Transverse colon (tissue), 4 donors: ENCODE results near the gene GDF11. TPM values are rescaled to one million over a fixed set of nuclear protein-coding genes. Genes with fewer than 3 reads are reported as not detected.

Experiments used
- DNase-seq: peaks from one replicate; pipeline ENCODE4 v3.0.0-alpha.2; 2019
- H3K27ac ChIP-seq, 4 donors: fragments of 200-600 bp; sonication (generic); 2 replicates each; pipeline ENCODE4 v1.5.1; 2016 to 2018; ENCODE audit warnings: inconsistent platforms in 4 of 4
- H3K27me3 ChIP-seq: fragments of 200-600 bp; sonication (generic); 2 replicates; pipeline ENCODE4 v1.5.1; 2017; ENCODE audit warnings: inconsistent platforms
- H3K36me3 ChIP-seq, 4 donors: fragments of 200-600 bp; sonication (generic); 2 replicates each; pipeline ENCODE4 v1.5.1; 2017 to 2019; ENCODE audit warnings: inconsistent platforms in 4 of 4
- H3K4me1 ChIP-seq, 4 donors: fragments of 200-600 bp; sonication (generic); 2 replicates each; pipeline ENCODE4 v1.5.1; 2017 to 2020; ENCODE audit warnings: inconsistent platforms in 4 of 4
- H3K4me3 ChIP-seq, 4 donors: fragments of 200-600 bp; sonication (generic); 1 replicate in 1 of 4; 2 replicates in 3 of 4; pipeline versions ENCODE4 v1.5.1 to v1.6.1; 2017 to 2019; ENCODE audit warnings: inconsistent platforms in 4 of 4
- H3K9me3 ChIP-seq, 2 donors: fragments of 200-600 bp; sonication (generic); 2 replicates each; pipeline ENCODE4 v1.5.1; 2017 to 2019; ENCODE audit warnings: inconsistent platforms in 2 of 2
- EP300 ChIP-seq: sonication (generic); formaldehyde crosslinking; IDR thresholded peaks from one replicate; pipeline ENCODE4 v1.6.1; 2017; ENCODE audit warnings: antibody characterized with exemption, low read depth
- POLR2A ChIP-seq: fragments of 450-650 bp; IDR thresholded peaks from one replicate; pipeline ENCODE4 v1.6.1; 2016; ENCODE audit warnings: antibody characterized with exemption, mild to moderate bottlenecking, moderate library complexity
- POLR2AphosphoS5 ChIP-seq, 3 donors: sonication (generic); formaldehyde crosslinking; IDR thresholded peaks; one replicate each; pipeline ENCODE4 v1.6.1; 2016; ENCODE audit warnings: antibody characterized with exemption in 3 of 3
- WGBS, 2 donors: methylation state at CpG; one replicate each; pipeline ENCODE4 v1.1.5; 2018; ENCODE audit warnings: low coverage in 1 of 2; 5-methylcytosine and 5-hydroxymethylcytosine counted together
- in situ Hi-C, 4 donors: fragments of 200-750 bp; cut with MboI; loops; one replicate each; pipeline versions ENCODE4 v1.15.0 to v1.15.1; 2017; ENCODE audit warnings: low sequenced_read_pairs in 3 of 4, low pct_ligation_motif_present in 1 of 4, low pct_unique_long_range_greater_than_20kb in 1 of 4
- intact Hi-C: fragments of 100-400 bp; cut with DNase I; formaldehyde crosslinking; loops from one replicate; pipeline ENCODE4 v1.15.1; 2023; ENCODE audit warnings: low total_unique reads
- total RNA-seq, 4 donors: library from RNA; depleted of rRNA; stranded (reverse); fragments of >200 nt; gene quantifications; one replicate each; pipeline ENCODE4 v1.1.0, GENCODE V29; 2016
- TF ChIP-seq, protein P1 (sequence below), 5 experiments: fragments of 200-600 bp in 3 of 5; fragments of 450-650 bp in 2 of 5; sonication (generic) in 3 of 5; IDR thresholded peaks; 1 replicate in 2 of 5; 2 replicates in 3 of 5; pipeline ENCODE4 v1.5.1; 2016 to 2017; ENCODE audit warnings: antibody characterized with exemption in 5 of 5, inconsistent platforms in 3 of 5, mild to moderate bottlenecking in 2 of 5, moderate library complexity in 1 of 5

The GDF11 gene
- total RNA-seq, 4 donors from 2014 or later = 0.37 to 1.7 (median 0.60) TPM

DNA sequence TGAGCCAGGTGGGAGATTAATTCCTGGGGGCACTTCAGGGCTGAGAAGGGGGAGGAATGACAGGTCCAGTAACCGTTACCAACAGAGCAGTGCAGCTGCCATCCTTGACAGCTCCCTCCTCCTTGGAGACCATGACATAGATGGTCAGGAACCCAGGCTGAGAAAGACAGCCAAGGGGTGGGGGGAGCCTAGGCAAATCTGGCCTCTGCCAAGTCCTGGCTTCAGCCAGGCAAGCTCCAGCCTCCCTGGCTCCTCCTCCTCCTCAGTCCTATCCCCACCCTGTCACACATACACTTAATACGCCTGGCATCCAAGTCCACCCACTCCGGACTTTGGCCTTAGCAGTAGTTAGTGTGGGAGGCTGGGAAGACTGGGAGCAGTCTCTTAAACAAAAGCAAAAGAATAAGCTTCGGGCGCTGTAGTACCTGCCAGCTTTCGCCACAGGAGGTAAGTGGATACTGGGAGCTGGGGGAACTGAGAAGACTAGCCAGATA, 22.8 kb upstream of the GDF11 start, which contains the start of gene RDH5:
RDH5 (plus strand) TSS at position 323 of the 494 bp plus-strand sequence. CDS start 792 bp downstream, outside the sequence.
- in situ Hi-C loops = loop anchor here in 1 of 4 donors (10.0 kb wide), 1 partner anchor 395 kb away; the partner anchor contains the start of genes RPL41 and ZC3H10
- WGBS, 2 donors = 37% methylated on average over 6 of the region's 6 CpGs; no CpG with 5 or more reads in 1 of the 2 donors
- Histone ChIP-seq H3K4me3 (peak within 1 kb of the TSS in 3 of 4 donors; percentile 6 to 39 (median 18)), H3K27me3 (no peaks in the 10 kb centered on the region), H3K9me3 (no peaks in the 10 kb centered on the region), H3K27ac (peak within 1 kb of the TSS; percentile 97 to 99 (median 99)), H3K4me1 (peaks cover 53 to 93% (median 79%) of the 10 kb centered on the region in 4 donors), H3K36me3 (no peaks in the 10 kb centered on the region)
- peak; percentile 90 for DNase-seq
- intact Hi-C loops = no loop called here
- TF ChIP-seq EP300 (no peak), POLR2A (peak; percentile 92), POLR2AphosphoS5 (IDR thresholded peaks at IDR 0.05) (peak; percentile 73 to 91 (median 85))
- TF ChIP-seq, protein P1, sequence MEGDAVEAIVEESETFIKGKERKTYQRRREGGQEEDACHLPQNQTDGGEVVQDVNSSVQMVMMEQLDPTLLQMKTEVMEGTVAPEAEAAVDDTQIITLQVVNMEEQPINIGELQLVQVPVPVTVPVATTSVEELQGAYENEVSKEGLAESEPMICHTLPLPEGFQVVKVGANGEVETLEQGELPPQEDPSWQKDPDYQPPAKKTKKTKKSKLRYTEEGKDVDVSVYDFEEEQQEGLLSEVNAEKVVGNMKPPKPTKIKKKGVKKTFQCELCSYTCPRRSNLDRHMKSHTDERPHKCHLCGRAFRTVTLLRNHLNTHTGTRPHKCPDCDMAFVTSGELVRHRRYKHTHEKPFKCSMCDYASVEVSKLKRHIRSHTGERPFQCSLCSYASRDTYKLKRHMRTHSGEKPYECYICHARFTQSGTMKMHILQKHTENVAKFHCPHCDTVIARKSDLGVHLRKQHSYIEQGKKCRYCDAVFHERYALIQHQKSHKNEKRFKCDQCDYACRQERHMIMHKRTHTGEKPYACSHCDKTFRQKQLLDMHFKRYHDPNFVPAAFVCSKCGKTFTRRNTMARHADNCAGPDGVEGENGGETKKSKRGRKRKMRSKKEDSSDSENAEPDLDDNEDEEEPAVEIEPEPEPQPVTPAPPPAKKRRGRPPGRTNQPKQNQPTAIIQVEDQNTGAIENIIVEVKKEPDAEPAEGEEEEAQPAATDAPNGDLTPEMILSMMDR (IDR thresholded peaks at IDR 0.05) = peak in 2 of 5 experiments; percentile 27 to 33

DNA sequence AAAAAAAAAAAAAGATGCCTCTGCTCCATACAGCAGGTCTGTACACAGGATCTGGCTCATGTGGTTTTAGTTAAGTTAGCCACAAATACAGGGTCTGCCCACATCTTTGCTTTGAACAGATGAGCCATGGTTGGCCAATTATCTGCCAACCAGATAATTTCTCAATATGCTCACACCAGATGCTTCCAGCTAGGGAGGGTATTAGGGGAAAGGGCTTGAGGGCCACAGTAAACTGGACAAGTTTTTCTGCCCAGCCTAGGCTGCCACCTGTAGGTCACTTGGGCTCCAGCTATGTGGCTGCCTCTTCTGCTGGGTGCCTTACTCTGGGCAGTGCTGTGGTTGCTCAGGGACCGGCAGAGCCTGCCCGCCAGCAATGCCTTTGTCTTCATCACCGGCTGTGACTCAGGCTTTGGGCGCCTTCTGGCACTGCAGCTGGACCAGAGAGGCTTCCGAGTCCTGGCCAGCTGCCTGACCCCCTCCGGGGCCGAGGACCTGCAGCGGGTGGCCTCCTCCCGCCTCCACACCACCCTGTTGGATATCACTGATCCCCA, 22.0 kb upstream of the GDF11 start:
- H3K4me1 ChIP-seq = peaks cover 53 to 95% (median 81%) of the 10 kb centered on the region in 4 donors
- H3K9me3 ChIP-seq = no peaks in the 10 kb centered on the region
- in situ Hi-C loops (loop anchor here in 1 of 4 donors (10.0 kb wide), 1 partner anchor 394 kb away; the partner anchor contains the start of genes RPL41 and ZC3H10), intact Hi-C loops (no loop called here)
- peak overlapping the region in 3 of 4 donors; percentile 6 to 39 (median 7) for H3K4me3 ChIP-seq
- TF ChIP-seq POLR2A (no peak), POLR2AphosphoS5 (IDR thresholded peaks at IDR 0.05) (peak in 2 of 3 donors; percentile 46)
- TF ChIP-seq, protein P1 (IDR thresholded peaks at IDR 0.05) = peak; percentile 42 to 62 (median 59)
- DNase-seq = peak; percentile 77
- WGBS, 2 donors = 48% methylated on average over 6 of the region's 9 CpGs; no CpG with 5 or more reads in 1 of the 2 donors
- H3K27me3 ChIP-seq = no peaks in the 10 kb centered on the region
- peak overlapping the region; percentile 97 to 99 (median 99) for H3K27ac ChIP-seq
- no peaks in the 10 kb centered on the region for H3K36me3 ChIP-seq

DNA sequence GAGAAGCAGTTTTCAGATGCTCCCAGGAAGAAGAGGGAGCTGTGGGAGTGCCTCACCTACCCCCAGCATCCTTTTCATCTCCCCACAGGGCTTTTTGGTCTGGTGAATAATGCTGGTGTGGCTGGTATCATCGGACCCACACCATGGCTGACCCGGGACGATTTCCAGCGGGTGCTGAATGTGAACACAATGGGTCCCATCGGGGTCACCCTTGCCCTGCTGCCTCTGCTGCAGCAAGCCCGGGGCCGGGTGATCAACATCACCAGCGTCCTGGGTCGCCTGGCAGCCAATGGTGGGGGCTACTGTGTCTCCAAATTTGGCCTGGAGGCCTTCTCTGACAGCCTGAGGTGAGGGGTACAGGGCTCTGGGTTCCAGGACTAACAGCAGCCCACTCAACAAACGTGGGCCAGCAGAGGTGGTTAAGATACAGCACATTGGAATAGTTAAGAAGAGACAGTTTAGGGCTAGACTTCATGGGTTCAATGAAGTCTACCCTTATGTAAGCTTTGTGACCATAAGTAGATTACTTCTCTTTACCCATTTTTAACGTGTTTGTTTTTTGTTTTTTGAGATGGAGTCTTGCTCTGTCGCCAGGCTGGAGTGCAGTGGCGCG, 21.2 kb upstream of the GDF11 start:
- H3K27me3 ChIP-seq = no peaks in the 10 kb centered on the region
- H3K36me3 ChIP-seq = no peaks in the 10 kb centered on the region
- DNase-seq = no peak
- TF ChIP-seq, protein P1 (IDR thresholded peaks at IDR 0.05) = no peak
- TF ChIP-seq POLR2AphosphoS5 (IDR thresholded peaks at IDR 0.05) = peak in 1 of 3 donors; percentile 2
- 70% methylated on average over 14 of the region's 14 CpGs; no CpG with 5 or more reads in 1 of the 2 donors for WGBS, 2 donors
- intact Hi-C loops = no loop called here
- peaks cover 56 to 98% (median 84%) of the 10 kb centered on the region in 4 donors for H3K4me1 ChIP-seq
- H3K4me3 ChIP-seq = peak overlapping the region in 2 of 4 donors; percentile 7 to 39
- in situ Hi-C loops = loop anchor here in 1 of 4 donors (10.0 kb wide), 1 partner anchor 393 kb away; the partner anchor contains the start of genes RPL41 and ZC3H10
- no peaks in the 10 kb centered on the region for H3K9me3 ChIP-seq
- peak overlapping the region; percentile 97 to 99 (median 99) for H3K27ac ChIP-seq

DNA sequence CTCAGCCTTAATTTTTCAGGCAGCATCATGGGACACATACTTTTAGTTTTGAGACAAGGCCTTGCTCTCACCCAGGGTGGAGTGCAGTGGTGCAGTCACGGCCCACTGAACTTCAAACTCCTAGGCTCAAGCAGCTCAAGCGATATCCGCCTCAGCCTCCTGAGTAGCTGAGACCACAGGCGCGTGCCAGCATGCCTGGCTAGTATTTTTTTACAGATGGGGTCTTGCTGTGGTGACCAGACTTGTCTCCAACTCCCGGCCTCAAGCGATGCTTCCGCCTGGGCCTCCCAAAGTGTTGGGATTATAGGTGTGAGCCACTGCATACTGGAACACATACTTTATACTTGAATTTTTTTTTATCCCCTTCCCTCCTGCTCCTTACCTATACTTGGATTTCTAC, 20.0 kb upstream of the GDF11 start:
- Histone ChIP-seq H3K4me1 (peaks cover 52 to 97% (median 83%) of the 10 kb centered on the region in 4 donors), H3K4me3 (no peak overlapping the region), H3K36me3 (no peaks in the 10 kb centered on the region), H3K27ac (peak overlapping the region; percentile 97 to 99 (median 99)), H3K9me3 (no peaks in the 10 kb centered on the region), H3K27me3 (no peaks in the 10 kb centered on the region)
- DNase-seq = peak; percentile 8
- no peak for TF ChIP-seq POLR2AphosphoS5 (IDR thresholded peaks at IDR 0.05)
- no peak for TF ChIP-seq POLR2A
- no peak for TF ChIP-seq EP300
- TF ChIP-seq, protein P1 (IDR thresholded peaks at IDR 0.05) = no peak
- intact Hi-C loops = no loop called here
- WGBS, 2 donors = 93% methylated on average over 8 of the region's 8 CpGs; no CpG with 5 or more reads in 1 of the 2 donors
- in situ Hi-C loops = loop anchor here in 1 of 4 donors (10.0 kb wide), 1 partner anchor 392 kb away; the partner anchor contains the start of genes RPL41 and ZC3H10
